SK-N-SH treated with all-trans-retinoic acid at 6 μM for 48 hours (cell line): ENCODE measurements around the gene WT1.

Source experiments
- ATAC-seq: fragments of 200-7000 bp; cut with Tn5 transposase; 3 replicates; pipeline ENCODE4 v1.9.1; 2020; ENCODE audit warnings: mild to moderate bottlenecking, moderate library complexity
- ARNTL ChIP-seq: fragments of 450-650 bp; formaldehyde crosslinking; IDR thresholded peaks from 2 replicates; pipeline ENCODE4 v1.5.0; 2020; ENCODE audit warnings: low read depth, mild to moderate bottlenecking, moderate library complexity, borderline replicate concordance
- BACH2 ChIP-seq: fragments of 250-450 bp; sonication (Bioruptor Pico); IDR thresholded peaks from 2 replicates; pipeline ENCODE4 v1.9.0; 2021; ENCODE audit warnings: mild to moderate bottlenecking, borderline replicate concordance
- CREB5 ChIP-seq: fragments of 250-450 bp; sonication (Bioruptor Pico); IDR thresholded peaks from 2 replicates; pipeline ENCODE4 v1.5.1; 2020; ENCODE audit warnings: low read depth, mild to moderate bottlenecking, moderate library complexity
- CSDC2 ChIP-seq: fragments of 250-450 bp; sonication (Bioruptor Pico); IDR thresholded peaks from 2 replicates; pipeline ENCODE4 v1.5.0; 2020; ENCODE audit warnings: mild to moderate bottlenecking, moderate library complexity
- ESRRG ChIP-seq: fragments of 250-450 bp; sonication (Bioruptor Pico); IDR thresholded peaks from 2 replicates; pipeline ENCODE4 v1.6.1; 2021; ENCODE audit warnings: mild to moderate bottlenecking
- GLIS3 ChIP-seq: fragments of 250-450 bp; sonication (Bioruptor Pico); IDR thresholded peaks from 2 replicates; pipeline ENCODE4 v1.5.0; 2020; ENCODE audit warnings: mild to moderate bottlenecking, moderate library complexity
- ISL1 ChIP-seq: fragments of 250-450 bp; sonication (Bioruptor Pico); IDR thresholded peaks from 2 replicates; pipeline ENCODE4 v2.1.2; 2022; ENCODE audit warnings: mild to moderate bottlenecking, moderate library complexity
- OSR1 ChIP-seq: fragments of 250-450 bp; sonication (Bioruptor Pico); IDR thresholded peaks from 2 replicates; pipeline ENCODE4 v1.8.0; 2022; ENCODE audit warnings: moderate library complexity, mild to moderate bottlenecking, inconsistent platforms
- PATZ1 ChIP-seq: fragments of 250-450 bp; sonication (Bioruptor Pico); IDR thresholded peaks from 2 replicates; pipeline ENCODE4 v1.8.0; 2020; ENCODE audit warnings: mild to moderate bottlenecking, moderate library complexity, borderline replicate concordance
- POU6F1 ChIP-seq: fragments of 250-450 bp; sonication (Bioruptor Pico); IDR thresholded peaks from 2 replicates; pipeline ENCODE4 v1.8.0; 2021; ENCODE audit warnings: low read depth, mild to moderate bottlenecking, moderate library complexity, borderline replicate concordance
- PPARA ChIP-seq: fragments of 250-450 bp; sonication (Bioruptor Pico); IDR thresholded peaks from 2 replicates; pipeline ENCODE4 v1.5.0; 2020; ENCODE audit warnings: mild to moderate bottlenecking, borderline replicate concordance
- RARB ChIP-seq: fragments of 250-450 bp; sonication (Bioruptor Pico); IDR thresholded peaks from 2 replicates; pipeline ENCODE4 v1.8.0; 2021; ENCODE audit warnings: mild to moderate bottlenecking, moderate library complexity
- SNAI2 ChIP-seq: fragments of 250-450 bp; sonication (Bioruptor Pico); IDR thresholded peaks from 2 replicates; pipeline ENCODE4 v1.5.0; 2020; ENCODE audit warnings: mild to moderate bottlenecking, moderate library complexity
- TCF4 ChIP-seq: fragments of 250-450 bp; sonication (Bioruptor Pico); IDR thresholded peaks from 2 replicates; pipeline ENCODE4 v1.8.0; 2021; ENCODE audit warnings: mild to moderate bottlenecking, moderate library complexity, borderline replicate concordance
- TOX ChIP-seq: fragments of 250-450 bp; sonication (Bioruptor Pico); IDR thresholded peaks from 2 replicates; pipeline ENCODE4 v1.8.0; 2021; ENCODE audit warnings: mild to moderate bottlenecking, moderate library complexity, borderline replicate concordance
- TSHZ2 ChIP-seq: fragments of 250-450 bp; sonication (Bioruptor Pico); IDR thresholded peaks from 2 replicates; pipeline ENCODE4 v1.5.0; 2020; ENCODE audit warnings: mild to moderate bottlenecking, moderate library complexity
- ZC3H10 ChIP-seq: fragments of 250-450 bp; sonication (Bioruptor Pico); IDR thresholded peaks from 2 replicates; pipeline ENCODE4 v1.5.1; 2021; ENCODE audit warnings: mild to moderate bottlenecking, moderate library complexity
- ZFP3 ChIP-seq: fragments of 250-450 bp; sonication (Bioruptor Pico); IDR thresholded peaks from 2 replicates; pipeline ENCODE4 v1.5.0; 2020; ENCODE audit warnings: mild to moderate bottlenecking, moderate library complexity
- ZFP30 ChIP-seq: fragments of 450-650 bp; formaldehyde crosslinking; IDR thresholded peaks from 2 replicates; pipeline ENCODE4 v1.5.0; 2022; ENCODE audit warnings: mild to moderate bottlenecking, moderate library complexity
- ZNF70 ChIP-seq: fragments of 450-650 bp; formaldehyde crosslinking; IDR thresholded peaks from 2 replicates; pipeline ENCODE4 v1.5.0; 2020; ENCODE audit warnings: mild to moderate bottlenecking, moderate library complexity
- ZNF8 ChIP-seq: fragments of 450-650 bp; formaldehyde crosslinking; IDR thresholded peaks from 2 replicates; pipeline ENCODE4 v1.5.0; 2020; ENCODE audit warnings: mild to moderate bottlenecking, moderate library complexity

The WT1 gene

GRCh38 chr11:32444186-32444585, 8.8 kb upstream of the WT1 start (continued):
- TF ChIP-seq CSDC2: no peak
- no peak for TF ChIP-seq ZFP30 (CRISPR knock-in tag)

- TF ChIP-seq PPARA (no peak), GLIS3 (CRISPR knock-in tag) (no peak), ESRRG (CRISPR knock-in tag) (no peak), POU6F1 (CRISPR knock-in tag) (no peak), ZFP30 (CRISPR knock-in tag) (no peak), TSHZ2 (CRISPR knock-in tag) (no peak), OSR1 (CRISPR knock-in tag) (no peak), ZNF70 (no peak), ARNTL (no peak), ISL1 (no peak), TCF4 (CRISPR knock-in tag) (no peak), PATZ1 (CRISPR knock-in tag) (no peak), ZFP3 (no peak), ZC3H10 (no peak)
- no peak for ATAC-seq
Measured at GRCh38 chr11:32440916-32441315, 5.6 kb upstream of the WT1 start.

- no peak for ATAC-seq
- TF ChIP-seq TOX (CRISPR knock-in tag) (no peak), ZFP3 (no peak), RARB (CRISPR knock-in tag) (no peak), ZNF8 (CRISPR knock-in tag) (no peak), ZC3H10 (no peak), CREB5 (CRISPR knock-in tag) (no peak), CSDC2 (no peak), ZNF70 (no peak), TSHZ2 (CRISPR knock-in tag) (no peak), ESRRG (CRISPR knock-in tag) (no peak), ARNTL (no peak), ISL1 (no peak), TCF4 (CRISPR knock-in tag) (no peak), PPARA (no peak), GLIS3 (CRISPR knock-in tag) (no peak), SNAI2 (no peak), PATZ1 (CRISPR knock-in tag) (no peak), BACH2 (no peak), ZFP30 (CRISPR knock-in tag) (no peak), OSR1 (CRISPR knock-in tag) (no peak)
- TF ChIP-seq, all 23 proteins: peak for 0
Measured at GRCh38 chr11:32440312-32440908, 5.1 kb upstream of the WT1 start.
